Lung (tissue), 12 donors: ENCODE measurements around the gene EIF4E1B. TPM values are rescaled to one million over a fixed set of nuclear protein-coding genes. Genes with fewer than 3 reads are reported as not detected.

Experiments used
- ATAC-seq: fragments of 200-7000 bp; cut with Tn5 transposase; one replicate; pipeline ENCODE4 v1.9.1; 2020; ENCODE audit warnings: moderate number of reproducible peaks; ENCODE audit not compliant: insufficient read depth, low FRiP score
- DNase-seq, 3 donors: peaks; one replicate each; pipeline ENCODE4 v3.0.0-alpha.2; 2013 to 2017
- H3K27ac ChIP-seq, 2 donors: one replicate each; pipeline ENCODE4 v1.5.1; 2013; ENCODE audit warnings: mild to moderate bottlenecking in 2 of 2, moderate library complexity in 2 of 2, control low read depth in 1 of 2, inconsistent platforms in 1 of 2, low read depth in 1 of 2, low read length in 1 of 2
- H3K27me3 ChIP-seq, 3 donors: one replicate each; pipeline ENCODE4 v1.5.1; 2013; ENCODE audit warnings: low read length in 2 of 3; ENCODE audit not compliant: control insufficient read depth in 3 of 3, insufficient read depth in 3 of 3
- H3K36me3 ChIP-seq, 4 donors: one replicate each; pipeline ENCODE4 v1.5.1; 2013; ENCODE audit warnings: low read length in 4 of 4, mild to moderate bottlenecking in 1 of 4, moderate library complexity in 1 of 4; ENCODE audit not compliant: control insufficient read depth in 4 of 4, insufficient read depth in 4 of 4
- H3K4me1 ChIP-seq, 5 donors: one replicate each; pipeline ENCODE4 v1.5.1; 2013; ENCODE audit warnings: low read length in 5 of 5, mild to moderate bottlenecking in 2 of 5, moderate library complexity in 1 of 5; ENCODE audit not compliant: control insufficient read depth in 5 of 5, insufficient read depth in 5 of 5
- H3K4me3 ChIP-seq: one replicate; pipeline ENCODE4 v1.5.1; 2013; ENCODE audit warnings: mild to moderate bottlenecking, control low read depth, moderate library complexity
- H3K9ac ChIP-seq, 2 donors: one replicate each; pipeline ENCODE4 v1.5.1; 2013; ENCODE audit warnings: low read length in 2 of 2, control low read depth in 1 of 2; ENCODE audit not compliant: insufficient read depth in 1 of 2
- H3K9me3 ChIP-seq, 4 donors: one replicate each; pipeline ENCODE4 v1.5.1; 2013; ENCODE audit warnings: low read length in 3 of 4, mild to moderate bottlenecking in 1 of 4, moderate library complexity in 1 of 4; ENCODE audit not compliant: control insufficient read depth in 4 of 4, insufficient read depth in 3 of 4
- WGBS, 2 donors: extraction: QIAGEN DNeasy Blood & Tissue Kit; methylation state at CpG; one replicate each; pipeline ENCODE4 v1.1.7; 2013; 5-methylcytosine and 5-hydroxymethylcytosine counted together
- polyA plus RNA-seq, 2 donors: library from polyadenylated mRNA; stranded (reverse); fragments of 200-250 nt; gene quantifications; one replicate each; pipeline ENCODE4 v1.2.1, GENCODE V29; 2013
- total RNA-seq, 2 donors: library from RNA; depleted of rRNA in 1 of 2; stranded (reverse); fragments of >200 nt in 1 of 2; gene quantifications; one replicate each; pipeline ENCODE4 v1.2.1, GENCODE V29; 2014 to 2021
- TF ChIP-seq, protein P1 (sequence below): IDR thresholded peaks from 2 replicates; pipeline ENCODE4 v1.5.1; 2012; ENCODE audit warnings: mild to moderate bottlenecking; ENCODE audit errors: control extremely low read depth, extremely low read depth
- donor health status: control.
- donor health status: control.
- donor health status: Bipolar disorder and iron deficiency.
- donor health status: healthy.
- donor health status: DM: yes; HTN: yes; CAD: no.

The EIF4E1B gene
- total and polyA plus RNA-seq, 4 donors, result not detected

DNA sequence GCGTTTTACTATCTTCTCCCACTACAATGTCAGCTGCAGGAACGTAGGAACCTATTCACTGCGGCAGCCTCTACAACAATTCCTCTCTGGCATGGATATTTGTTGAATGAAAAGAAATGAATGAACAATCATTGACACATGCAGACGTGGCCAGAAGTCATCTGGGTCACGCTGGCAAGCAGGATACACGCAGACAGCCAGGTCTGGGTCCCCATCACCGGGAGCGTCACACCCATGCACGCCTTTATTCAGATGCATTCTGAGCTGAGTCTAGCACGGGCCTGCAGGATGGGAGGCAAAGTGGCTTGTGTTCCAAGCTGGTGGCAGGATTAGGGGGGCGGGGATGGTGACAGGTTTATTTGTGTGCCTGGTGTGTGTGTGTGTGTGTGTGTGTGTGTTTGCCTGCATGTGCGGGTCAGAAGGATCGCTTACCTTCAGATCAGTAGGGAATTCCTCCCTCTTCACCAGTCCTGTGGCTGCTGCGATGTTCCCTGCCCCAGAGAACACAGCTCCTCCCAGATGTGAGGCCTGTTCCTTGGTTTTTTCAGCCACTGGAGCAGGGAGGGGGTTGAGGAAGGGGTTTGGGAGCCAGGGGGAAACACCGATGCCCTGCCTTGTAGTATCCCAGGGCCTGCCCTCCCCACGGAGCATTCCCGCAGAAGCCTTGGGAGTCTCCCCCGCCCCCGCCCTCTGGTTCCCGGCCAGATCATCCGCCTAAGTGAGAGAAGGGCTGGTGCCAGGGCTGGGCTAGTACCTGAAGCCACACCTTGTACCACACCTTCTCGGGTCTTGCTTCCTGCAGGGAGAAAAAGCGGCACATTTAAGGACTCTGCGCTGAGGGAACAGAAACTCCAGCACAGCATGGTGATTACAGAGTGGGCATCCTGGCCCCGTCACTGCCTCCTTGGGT, 4.3 kb upstream of the EIF4E1B start:
- Histone ChIP-seq H3K9ac (no peak overlapping the region), H3K27ac (no peak overlapping the region), H3K27me3 (peaks cover 19 to 76% (median 58%) of the 10 kb centered on the region in 3 donors), H3K4me3 (no peak overlapping the region), H3K36me3 (no peaks in the 10 kb centered on the region), H3K9me3 (peaks cover 0 to 2% (median 0%) of the 10 kb centered on the region in 4 donors), H3K4me1 (peaks cover 0 to 10% (median 4%) of the 10 kb centered on the region in 5 donors)
- ATAC-seq (no peak), DNase-seq (no peak)
- WGBS, 2 donors, result 54 to 55% methylated on average over 25 of the region's 25 CpGs
- TF ChIP-seq, protein P1, sequence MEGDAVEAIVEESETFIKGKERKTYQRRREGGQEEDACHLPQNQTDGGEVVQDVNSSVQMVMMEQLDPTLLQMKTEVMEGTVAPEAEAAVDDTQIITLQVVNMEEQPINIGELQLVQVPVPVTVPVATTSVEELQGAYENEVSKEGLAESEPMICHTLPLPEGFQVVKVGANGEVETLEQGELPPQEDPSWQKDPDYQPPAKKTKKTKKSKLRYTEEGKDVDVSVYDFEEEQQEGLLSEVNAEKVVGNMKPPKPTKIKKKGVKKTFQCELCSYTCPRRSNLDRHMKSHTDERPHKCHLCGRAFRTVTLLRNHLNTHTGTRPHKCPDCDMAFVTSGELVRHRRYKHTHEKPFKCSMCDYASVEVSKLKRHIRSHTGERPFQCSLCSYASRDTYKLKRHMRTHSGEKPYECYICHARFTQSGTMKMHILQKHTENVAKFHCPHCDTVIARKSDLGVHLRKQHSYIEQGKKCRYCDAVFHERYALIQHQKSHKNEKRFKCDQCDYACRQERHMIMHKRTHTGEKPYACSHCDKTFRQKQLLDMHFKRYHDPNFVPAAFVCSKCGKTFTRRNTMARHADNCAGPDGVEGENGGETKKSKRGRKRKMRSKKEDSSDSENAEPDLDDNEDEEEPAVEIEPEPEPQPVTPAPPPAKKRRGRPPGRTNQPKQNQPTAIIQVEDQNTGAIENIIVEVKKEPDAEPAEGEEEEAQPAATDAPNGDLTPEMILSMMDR, result no peak

DNA sequence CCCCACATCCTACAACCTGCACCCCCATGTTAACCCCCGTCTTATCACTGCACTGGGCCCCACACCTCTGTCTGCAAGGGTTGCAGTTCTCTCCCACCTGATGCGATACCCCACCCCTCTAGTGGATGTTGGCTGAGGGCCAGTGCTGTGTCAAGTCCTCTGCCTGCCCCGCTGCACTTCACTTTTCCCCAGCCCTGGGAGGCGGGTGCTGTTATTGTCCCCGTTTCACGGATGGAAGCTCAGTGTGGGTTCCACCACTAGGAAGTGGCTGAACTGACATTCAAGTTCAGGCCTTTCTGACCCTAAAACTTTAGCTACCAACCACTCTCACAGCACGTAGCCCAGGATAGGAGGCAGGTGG, 3.6 kb upstream of the EIF4E1B start:
- no peak for ATAC-seq
- Histone ChIP-seq H3K36me3 (no peaks in the 10 kb centered on the region), H3K27ac (no peak overlapping the region), H3K4me3 (no peak overlapping the region), H3K9me3 (peaks cover 0 to 2% (median 0%) of the 10 kb centered on the region in 4 donors), H3K4me1 (peaks cover 0 to 10% (median 4%) of the 10 kb centered on the region in 5 donors), H3K27me3 (peaks cover 17 to 78% (median 59%) of the 10 kb centered on the region in 3 donors), H3K9ac (no peak overlapping the region)
- TF ChIP-seq, protein P1, result no peak
- WGBS, 2 donors, result 45 to 48% methylated on average over 7 of the region's 7 CpGs
- no peak for DNase-seq

DNA sequence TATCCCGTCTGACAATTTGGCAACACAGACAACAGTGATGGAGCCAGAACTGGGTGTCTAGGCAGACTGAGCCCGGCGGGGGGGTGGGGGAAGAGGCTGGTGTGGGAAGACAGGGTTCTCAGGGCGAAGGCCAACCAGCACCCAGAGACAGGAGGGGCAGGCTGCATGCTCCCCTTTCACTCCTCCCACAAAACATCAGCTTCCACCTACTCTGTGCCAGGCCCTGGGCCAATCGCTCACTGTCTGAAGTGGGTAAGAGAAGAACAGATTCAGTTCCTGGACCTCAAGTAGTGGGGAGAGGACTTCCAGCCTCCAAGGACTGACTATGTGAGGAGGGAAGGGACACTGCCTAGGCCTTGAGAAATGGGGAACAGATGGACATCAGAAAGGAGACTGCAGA, 2.9 kb upstream of the EIF4E1B start:
- peaks cover 0 to 2% (median 0%) of the 10 kb centered on the region in 4 donors for H3K9me3 ChIP-seq
- DNase-seq (no peak), ATAC-seq (no peak)
- H3K36me3 ChIP-seq, result no peaks in the 10 kb centered on the region
- 62 to 93% methylated on average over 5 of the region's 5 CpGs for WGBS, 2 donors
- no peak overlapping the region for H3K9ac ChIP-seq
- no peak overlapping the region for H3K27ac ChIP-seq
- H3K4me1 ChIP-seq, result peaks cover 0 to 10% (median 4%) of the 10 kb centered on the region in 5 donors
- peaks cover 16 to 79% (median 60%) of the 10 kb centered on the region in 3 donors for H3K27me3 ChIP-seq
- no peak overlapping the region for H3K4me3 ChIP-seq
- TF ChIP-seq, protein P1, result no peak
